NCI-H526 treated with DMSO at 0.1 percent for 48 hours (cell line): ENCODE data around the gene FAM20A.
A peak's percentile ranks its signal among the peaks of the same experiment; 100 is the strongest.

Source experiments
- DNase-seq: peaks from one replicate; lab custom pipeline; 2025; lab: John Stamatoyannopoulos, UW

Gene FAM20A

GRCh38 chr17:68610554-68610953 is 9.4 kb upstream of the FAM20A start:
- no peak for DNase-seq

DNA sequence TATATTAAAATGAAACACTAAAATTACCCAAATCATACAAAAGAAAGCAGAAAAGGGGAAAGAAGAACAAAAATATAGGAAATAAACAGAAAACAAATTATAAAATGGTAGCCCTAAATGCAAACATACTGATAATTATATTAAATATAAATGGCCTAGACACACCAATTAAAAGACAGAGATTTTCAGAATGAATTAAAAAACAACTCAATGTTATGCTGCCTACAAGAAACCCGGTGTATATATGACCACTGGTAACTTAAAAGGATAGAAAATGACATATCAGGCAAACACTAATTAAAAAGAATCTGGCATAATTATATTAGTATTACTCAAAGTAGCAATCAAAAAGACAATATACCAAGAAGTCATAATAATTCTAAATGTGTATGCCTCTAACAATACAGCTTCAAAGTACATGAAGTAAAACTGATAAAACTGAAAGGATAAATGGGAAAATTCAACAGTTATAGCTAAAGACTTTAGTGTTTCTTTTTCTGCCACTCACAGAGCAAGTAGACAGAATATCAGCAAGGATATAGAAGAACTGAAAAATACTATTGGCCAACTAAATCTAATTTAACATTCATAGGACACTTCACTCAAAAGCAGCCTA is 7.5 kb upstream of the FAM20A start:
- no peak for DNase-seq

DNA sequence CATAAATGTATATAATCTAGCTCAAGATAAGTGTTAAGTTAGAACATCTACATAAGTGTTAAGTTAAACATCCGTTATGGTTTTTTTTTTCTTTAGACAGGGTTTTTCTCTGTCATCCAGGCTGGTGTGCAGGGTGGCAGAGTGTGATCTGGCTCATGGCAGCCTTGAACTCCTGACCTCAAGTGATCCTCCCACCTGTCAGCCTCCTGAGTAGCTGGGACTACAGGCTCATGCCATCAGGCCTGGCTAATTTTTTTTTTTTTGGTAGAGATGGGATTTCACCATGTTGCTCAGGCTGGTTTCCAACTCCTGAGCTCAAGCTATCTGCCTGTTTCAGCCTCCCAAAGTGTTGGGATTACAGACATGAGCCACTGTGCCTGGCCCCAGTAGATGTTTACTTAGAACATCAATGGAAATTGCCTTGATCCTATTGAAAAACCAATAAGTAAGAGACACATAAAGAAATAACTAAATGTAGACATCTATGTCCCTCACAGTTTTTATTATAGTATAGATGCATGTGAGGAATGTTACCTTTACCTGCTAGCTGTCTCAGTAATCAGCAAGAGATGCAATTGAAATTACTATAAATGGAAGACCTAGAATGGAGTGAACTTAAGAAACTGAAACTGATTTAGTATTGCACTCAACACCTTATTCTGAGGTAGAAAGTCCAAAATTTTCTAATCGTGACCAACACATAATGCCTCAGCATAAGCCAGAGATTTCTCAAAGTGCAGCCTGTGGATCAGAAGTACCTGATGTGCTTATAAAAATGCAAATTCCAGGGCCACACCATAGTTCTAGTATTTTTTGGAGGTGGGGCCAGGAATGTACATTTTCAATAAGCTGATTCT is 5.5 kb upstream of the FAM20A start:
- no peak for DNase-seq

- DNase-seq, result no peak
Observed at GRCh38 chr17:68605914-68606313, 4.7 kb upstream of the FAM20A start.

DNA sequence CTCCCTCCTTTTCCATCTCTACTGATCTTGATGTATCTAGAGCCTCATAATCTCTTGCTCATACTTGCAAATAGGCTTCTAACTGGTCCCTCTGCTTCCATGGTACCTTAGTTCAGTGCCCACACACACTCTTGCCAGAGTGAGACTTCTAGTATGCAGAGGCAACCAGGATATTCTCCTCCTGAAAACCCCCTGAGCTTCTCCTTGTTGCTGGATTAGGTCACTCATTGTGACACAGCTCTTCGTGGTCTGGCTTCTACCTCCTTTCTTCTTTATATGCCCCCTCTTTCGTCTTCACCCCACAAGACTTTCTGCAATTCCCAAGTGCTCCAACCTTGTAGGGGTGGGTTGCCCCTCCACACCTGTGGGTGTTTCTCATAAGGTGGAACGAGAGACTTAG is 2.5 kb upstream of the FAM20A start:
- no peak for DNase-seq

DNA sequence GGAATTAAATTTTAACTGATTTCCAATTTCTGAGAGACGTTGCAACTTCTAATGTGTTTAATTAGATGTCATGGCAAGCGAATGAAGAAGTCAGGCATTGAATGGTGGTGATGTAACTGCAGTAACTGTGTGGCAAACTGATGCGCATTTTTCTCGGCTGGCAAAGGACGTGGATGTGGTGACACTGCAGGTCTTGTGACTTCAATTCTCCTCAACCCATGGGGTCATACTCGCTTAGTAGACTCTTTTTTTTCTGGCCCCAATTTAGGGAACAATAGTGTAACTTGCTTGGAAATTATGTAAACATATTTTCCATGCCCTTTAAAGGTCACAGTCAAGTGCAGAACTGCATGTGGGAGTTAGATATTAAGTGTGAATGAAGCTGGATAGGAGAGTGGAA is 1.9 kb upstream of the FAM20A start:
- no peak for DNase-seq

DNA sequence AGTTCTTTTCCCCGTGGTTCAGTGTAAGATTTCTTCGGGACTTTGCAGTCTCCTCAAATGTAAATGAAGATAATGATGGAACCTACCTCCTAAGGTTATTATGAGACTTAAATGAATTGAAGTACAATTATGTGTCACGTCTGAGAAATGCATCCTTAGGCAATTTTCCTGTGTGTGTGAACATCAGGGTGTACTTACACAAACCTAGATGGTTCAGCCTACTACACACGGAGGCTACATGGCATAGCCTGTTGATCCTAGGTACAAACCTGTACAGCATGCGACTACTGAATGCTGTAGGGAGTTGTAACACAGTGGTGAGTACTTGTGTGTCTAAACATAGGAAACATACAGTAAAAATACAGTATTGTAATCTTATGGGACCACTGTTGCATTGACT is 1.1 kb upstream of the FAM20A start:
- DNase-seq, result no peak

DNA sequence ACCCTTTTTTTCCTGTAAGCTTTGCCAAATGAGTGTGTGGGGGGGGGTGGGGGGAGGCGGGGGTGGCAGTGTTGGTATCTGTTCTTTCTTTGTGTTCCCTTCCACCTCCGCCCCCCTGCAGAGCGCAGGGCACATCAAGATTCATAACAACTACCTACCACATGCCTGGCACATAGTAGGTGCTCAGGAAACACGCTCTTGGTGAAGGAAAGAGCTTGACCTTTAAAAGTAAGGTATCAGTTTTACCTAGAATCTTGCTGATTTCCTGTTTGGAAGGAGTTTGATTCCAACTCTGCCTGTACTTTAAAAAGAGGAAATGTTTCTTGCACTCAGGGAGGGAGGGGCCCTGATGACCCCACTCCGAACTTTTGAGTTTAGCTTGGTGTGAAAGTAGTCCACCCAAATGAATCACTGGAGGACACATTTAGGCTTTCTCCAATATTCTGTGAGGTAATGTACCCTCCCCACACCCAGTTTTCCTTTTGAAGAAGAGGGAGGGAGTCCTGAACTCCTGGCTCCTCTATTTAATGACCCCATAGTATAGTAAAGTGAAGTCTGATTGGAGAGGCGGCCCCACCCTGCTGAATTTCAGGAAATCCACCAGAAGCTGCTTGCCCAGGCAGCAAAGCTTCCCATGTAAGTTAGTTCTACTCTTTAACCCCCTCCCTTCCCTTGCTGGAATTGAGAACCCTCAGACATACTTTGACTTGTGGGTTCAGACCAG is 560 bp upstream of the FAM20A start:
- no peak for DNase-seq

DNA sequence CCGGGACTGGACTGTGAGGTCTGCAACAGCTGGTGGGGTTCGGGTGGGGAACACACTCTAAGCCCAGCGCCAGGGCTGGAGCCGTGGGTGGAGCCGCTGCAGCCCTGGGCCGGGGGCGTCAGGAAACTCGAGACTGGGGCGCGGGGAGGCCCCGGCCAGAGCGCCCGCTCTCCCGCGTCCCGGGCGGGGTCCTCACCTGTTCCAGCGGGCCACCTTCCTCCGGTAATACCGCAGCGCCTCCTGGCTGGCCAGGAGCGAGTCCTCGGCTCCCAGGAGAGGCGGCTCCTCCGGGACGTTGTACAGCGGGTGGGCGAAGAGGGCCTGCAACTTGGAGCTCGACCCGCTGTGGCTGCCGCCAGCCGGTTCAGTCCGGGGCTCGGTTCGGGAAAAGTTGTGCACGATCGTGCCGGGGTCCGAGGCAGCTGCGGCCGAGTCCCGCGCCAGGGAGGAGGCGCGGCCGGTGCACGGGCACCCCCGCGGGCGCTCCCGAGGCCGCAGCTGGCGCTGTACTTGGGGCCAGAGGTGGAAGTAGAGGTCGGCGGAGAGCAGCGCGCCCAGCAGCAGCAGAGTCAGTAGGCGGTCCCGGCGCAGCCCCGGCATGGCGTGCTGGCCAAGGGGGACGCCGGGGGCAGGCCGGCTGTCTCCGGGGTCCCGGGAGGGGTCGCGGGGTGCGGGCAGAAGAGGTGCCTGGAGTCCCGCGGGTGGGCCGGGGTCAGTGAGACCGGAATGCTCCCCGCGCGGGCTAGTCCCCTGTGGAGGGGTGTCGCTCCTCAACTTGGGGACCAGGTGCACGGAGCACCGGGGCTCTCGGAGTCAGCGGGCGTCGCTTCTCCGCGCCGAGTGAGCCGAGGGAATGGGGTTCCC is 868 bp downstream of the FAM20A start:
- DNase-seq, result peak; percentile 22

DNA sequence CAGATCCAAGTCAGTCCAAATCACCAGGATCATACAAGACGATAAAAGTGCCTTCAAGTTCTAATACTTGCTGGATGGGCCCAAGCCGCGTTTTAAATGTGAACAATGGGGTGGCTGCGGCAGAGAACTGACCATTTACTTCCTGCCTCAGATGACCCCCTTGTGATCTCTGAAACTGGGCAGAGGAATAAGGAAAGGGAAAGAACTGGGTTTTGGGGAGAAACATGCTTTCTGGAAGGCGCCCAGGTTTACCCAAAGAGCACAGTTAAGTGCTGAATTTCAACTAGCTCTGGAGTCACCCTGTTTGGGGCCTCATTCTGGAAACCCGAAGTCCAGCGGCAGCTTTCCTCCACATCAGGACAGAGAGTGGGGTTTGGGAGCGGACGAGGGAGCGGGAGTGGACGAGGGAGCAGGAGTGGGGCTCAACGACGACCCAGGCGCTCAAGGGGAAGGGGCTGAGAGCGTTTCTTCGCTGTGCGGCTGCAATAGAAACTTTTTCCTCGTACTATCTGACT is 1.6 kb downstream of the FAM20A start:
- DNase-seq, result no peak

GRCh38 chr17:68599091-68599490 is 2.1 kb downstream of the FAM20A start:
- no peak for DNase-seq

DNA sequence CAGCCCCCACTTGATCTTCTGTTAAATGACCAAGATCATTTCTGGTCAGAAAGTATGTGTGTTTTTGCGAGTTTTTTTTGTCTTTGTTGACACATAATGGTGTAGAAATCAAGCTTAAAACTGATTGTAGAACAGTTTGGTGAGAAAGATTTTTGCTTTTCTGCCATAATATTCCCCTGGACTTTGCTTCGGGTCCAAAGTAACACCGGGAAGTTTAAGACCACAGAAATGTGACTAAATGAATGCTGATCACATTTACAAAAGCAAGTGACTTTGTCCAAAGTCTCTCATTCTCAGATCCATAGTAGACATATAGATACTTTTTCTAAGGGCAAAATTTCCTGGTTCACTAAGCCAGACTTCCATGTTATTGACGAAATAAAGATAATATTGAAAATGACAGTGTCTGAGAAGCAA is 2.6 kb downstream of the FAM20A start:
- no peak for DNase-seq

DNA sequence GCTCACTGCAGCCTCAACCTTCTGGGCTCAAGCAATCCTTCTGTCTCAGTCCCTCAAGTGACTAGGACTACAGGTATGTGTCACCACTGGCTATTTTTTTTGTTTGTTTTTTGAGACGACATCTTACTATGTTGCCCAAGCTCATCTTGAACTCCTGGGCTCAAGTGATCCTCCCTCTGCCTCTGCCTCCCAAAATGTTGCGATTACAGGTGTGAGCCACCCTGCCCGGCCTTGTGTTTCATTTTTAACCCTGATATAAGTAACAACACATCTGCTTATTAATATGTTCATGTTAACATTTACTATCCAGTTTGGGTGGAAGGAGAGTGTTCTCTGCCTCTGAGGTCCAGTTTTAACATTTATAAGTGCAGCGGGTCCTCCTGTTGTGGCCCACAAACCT is 3.1 kb downstream of the FAM20A start:
- no peak for DNase-seq

DNA sequence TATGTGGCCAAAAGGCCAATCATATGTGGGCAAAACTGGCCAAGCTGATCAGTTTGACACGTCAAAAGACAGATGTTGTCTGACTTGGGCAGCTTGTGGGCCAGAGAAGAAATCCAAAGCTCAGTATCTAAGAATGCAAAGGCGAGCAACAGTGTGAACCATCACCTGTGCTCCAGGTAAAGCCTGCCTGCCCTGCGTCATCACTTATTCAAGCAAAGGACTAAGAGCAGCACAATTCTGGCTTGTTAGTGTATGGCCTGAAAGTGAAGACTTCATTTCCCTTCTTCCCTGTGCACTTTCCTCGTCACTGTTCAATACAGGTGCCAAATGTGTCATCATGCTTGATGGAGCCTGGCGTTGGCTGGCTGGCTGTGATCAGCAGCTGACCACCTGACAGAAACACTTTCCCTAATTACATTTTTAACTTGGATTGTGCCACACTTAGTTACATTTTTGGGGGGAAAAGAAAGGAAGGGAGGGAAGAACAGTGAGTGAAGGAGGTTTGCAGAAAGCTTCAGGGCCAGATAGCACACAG is 4.7 kb downstream of the FAM20A start:
- DNase-seq, result no peak

DNA sequence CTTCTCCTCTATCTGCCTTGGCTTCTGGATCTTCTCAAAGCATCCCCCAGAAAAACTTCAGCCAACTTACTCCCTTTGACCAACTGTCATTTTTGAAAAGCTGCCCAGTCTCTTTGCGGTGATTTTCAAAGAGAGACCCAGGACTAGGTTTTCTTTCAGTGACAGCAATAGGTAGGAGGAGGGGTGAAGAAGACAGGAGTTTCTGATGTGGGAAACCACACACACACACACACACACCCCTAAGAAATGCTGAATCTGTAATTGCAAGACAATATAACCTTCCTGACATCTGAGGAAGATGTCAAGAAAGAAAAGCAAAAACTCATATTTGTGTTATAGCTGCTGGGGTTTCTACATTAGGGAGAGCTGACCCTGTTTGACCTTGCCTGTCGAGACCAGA is 5.2 kb downstream of the FAM20A start:
- no peak for DNase-seq

GRCh38 chr17:68595496-68595895 is 5.7 kb downstream of the FAM20A start:
- DNase-seq, result no peak

- DNase-seq, result no peak
Observed at GRCh38 chr17:68594552-68594951, 6.6 kb downstream of the FAM20A start.

DNA sequence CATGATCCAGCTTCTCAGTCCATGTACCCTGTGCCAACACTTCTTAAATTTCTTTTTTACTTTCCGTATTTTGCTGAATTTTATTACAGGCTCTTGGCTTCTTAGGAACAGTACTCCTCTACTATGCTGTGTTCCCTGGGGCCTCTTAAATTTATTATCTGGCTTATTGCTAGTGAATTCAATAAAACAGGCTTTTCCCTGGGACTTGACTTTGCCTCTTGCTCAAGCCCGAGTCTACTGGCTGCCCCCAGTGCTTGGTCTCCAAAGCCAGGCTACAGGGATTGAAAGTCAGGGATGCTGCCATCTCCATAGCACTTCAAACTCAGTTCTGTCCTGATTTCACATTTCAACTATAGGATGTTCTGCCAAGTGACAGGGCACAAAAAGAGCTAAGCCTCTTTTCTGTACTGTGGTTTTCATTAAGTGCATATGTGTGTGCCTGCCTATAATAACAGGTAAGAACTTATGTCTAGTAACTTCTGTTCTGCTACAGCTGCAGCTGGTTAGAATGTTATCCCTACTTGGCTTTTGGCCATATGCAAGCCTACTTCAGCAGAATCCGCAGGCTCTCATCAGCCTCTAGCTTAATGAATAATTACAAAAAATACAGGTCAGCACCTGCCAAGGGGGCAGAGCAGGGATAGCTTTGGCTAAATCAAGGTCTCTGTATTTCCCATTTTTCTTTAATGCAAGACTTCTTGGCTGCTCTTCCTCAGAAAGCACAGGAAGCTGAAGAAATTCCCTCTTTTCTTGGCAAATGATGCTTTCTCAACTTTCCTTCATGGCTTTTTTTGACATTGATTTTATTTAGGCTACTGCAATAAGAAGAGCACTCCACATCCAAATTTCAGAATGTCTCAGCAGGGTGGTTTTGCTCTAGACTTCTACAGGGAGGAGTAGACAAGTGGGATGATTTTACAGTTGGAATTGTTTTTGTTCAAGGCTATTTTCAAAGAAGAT is 8.2 kb downstream of the FAM20A start:
- no peak for DNase-seq

DNA sequence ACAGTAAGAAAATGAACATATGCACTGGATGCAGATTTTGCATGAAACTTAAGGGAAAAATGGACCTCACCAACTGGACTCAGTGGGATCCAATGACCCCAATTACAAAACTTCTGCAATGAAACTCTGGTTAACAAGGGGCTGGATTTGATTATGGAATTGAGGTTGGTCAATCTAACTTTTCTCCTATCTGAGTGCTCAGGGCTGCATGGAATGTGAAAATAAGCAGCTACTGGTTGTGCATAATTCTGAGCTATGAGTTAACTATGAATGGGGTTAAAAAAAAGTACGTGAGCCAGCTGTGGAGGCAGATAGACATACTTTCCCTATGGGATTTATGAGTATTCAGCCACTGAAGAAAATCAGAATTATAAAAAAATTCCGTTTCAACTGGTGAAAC is 9.2 kb downstream of the FAM20A start:
- DNase-seq, result no peak

DNA sequence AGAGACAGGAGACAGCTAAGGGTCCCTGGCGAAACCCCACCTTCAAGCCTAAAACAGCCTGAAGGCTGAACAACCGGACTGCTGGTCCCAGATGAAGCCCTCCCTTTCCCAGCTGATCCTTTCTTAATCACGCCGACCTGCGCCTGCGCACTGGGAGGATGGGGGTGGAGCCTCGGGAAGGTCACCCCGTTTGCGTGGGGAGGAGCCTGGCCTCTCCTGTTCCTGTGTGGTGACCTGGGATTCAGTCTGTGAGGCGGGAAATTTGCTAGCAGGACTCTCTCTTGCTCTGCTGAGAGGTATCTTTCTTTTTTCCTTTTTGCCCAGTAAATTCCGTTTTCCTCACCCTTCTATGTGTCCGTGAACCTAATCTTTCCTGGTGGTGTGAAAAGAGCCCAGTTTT is 9.6 kb downstream of the FAM20A start:
- no peak for DNase-seq
